CD4-positive, CD25-positive, alpha-beta regulatory T cell (primary cell): ENCODE data around the gene SUGT1. TPM values are rescaled to one million over a fixed set of nuclear protein-coding genes. Genes with fewer than 3 reads are reported as not detected.
"Not testable (repeated sequence)": the region's sequence is repeated elsewhere in the genome, so short reads cannot be mapped to it uniquely, and the experiment has no call there.

Experiments used
- ATAC-seq, 2 donors: fragments of 150-1000 bp; cut with Tn5 transposase; one replicate each; pipeline ENCODE4 v1.10.0; 2021; ENCODE audit warnings: low read depth in 2 of 2, moderate number of reproducible peaks in 2 of 2, moderate library complexity in 1 of 2
- DNase-seq, 3 donors: peaks; one replicate each; pipeline versions ENCODE4 v3.0.0 to v3.0.0-alpha.2; 2012 to 2022; ENCODE audit warnings: mixed read lengths in 1 of 3
- H3K27ac ChIP-seq: one replicate; pipeline ENCODE4 v1.7.0; 2013; ENCODE audit warnings: mild to moderate bottlenecking, low read length; ENCODE audit not compliant: insufficient read depth, poor library complexity, severe bottlenecking
- H3K27me3 ChIP-seq: one replicate; pipeline ENCODE4 v1.7.0; 2013; ENCODE audit warnings: low read length; ENCODE audit not compliant: control insufficient read depth, insufficient read depth
- H3K36me3 ChIP-seq: one replicate; pipeline ENCODE4 v1.7.0; 2013; ENCODE audit warnings: mild to moderate bottlenecking, low read length, moderate library complexity; ENCODE audit not compliant: control insufficient read depth, insufficient read depth
- H3K4me1 ChIP-seq: 2 replicates; pipeline ENCODE4 v1.7.0; 2013; ENCODE audit warnings: mild to moderate bottlenecking, low read length; ENCODE audit not compliant: insufficient read depth, control insufficient read depth, poor library complexity, severe bottlenecking
- H3K4me3 ChIP-seq: one replicate; pipeline ENCODE4 v1.7.0; 2013; ENCODE audit warnings: low read depth, mild to moderate bottlenecking, low read length, moderate library complexity
- H3K9me3 ChIP-seq, 2 experiments: 1 replicate in 1 of 2; 2 replicates in 1 of 2; pipeline ENCODE4 v1.7.0; 2013; ENCODE audit warnings: low read length in 2 of 2, mild to moderate bottlenecking in 1 of 2, moderate library complexity in 1 of 2; ENCODE audit not compliant: control insufficient read depth in 2 of 2
- H3K27ac Mint-ChIP-seq, 3 donors: one replicate each; pipeline ENCODE4 v1.8.0; 2020 to 2022; ENCODE audit warnings: mild to moderate bottlenecking in 3 of 3, mixed read lengths in 3 of 3, moderate library complexity in 2 of 3
- H3K27me3 Mint-ChIP-seq: one replicate; pipeline ENCODE4 v1.8.0; 2022; ENCODE audit warnings: mild to moderate bottlenecking, mixed read lengths
- H3K36me3 Mint-ChIP-seq: one replicate; pipeline ENCODE4 v1.8.0; 2020; ENCODE audit warnings: mixed read lengths
- H3K4me1 Mint-ChIP-seq, 4 donors: one replicate each; pipeline ENCODE4 v1.8.0; 2020 to 2022; ENCODE audit warnings: mixed read lengths in 4 of 4, mild to moderate bottlenecking in 1 of 4
- H3K4me3 Mint-ChIP-seq, 4 donors: one replicate each; pipeline ENCODE4 v1.8.0; 2020 to 2022; ENCODE audit warnings: mild to moderate bottlenecking in 4 of 4, mixed read lengths in 4 of 4, moderate library complexity in 3 of 4
- H3K9me3 Mint-ChIP-seq, 7 donors: one replicate each; pipeline ENCODE4 v1.8.0; 2020 to 2022; ENCODE audit warnings: mixed read lengths in 7 of 7, mild to moderate bottlenecking in 3 of 7, moderate library complexity in 2 of 7
- polyA plus RNA-seq, 4 donors: library from polyadenylated mRNA; unstranded; fragments of 300-500 nt; fragmentation: Illumina TruSeq; gene quantifications; one replicate each; pipeline ENCODE4 v1.2.3, GENCODE V29; 2021
- total RNA-seq: library from RNA; stranded (reverse); gene quantifications from one replicate; pipeline ENCODE4 v1.2.3, GENCODE V29; 2022

The SUGT1 gene
- total and polyA plus RNA-seq, 5 donors from 2014 or later, result 32.7 to 58.6 (median 52.4) TPM

GRCh38 chr13:52703482-52703881, 50.8 kb downstream of the SUGT1 start:
- Histone ChIP-seq H3K36me3 (no peaks in the 10 kb centered on the region), H3K27ac (no peak overlapping the region), H3K27me3 (no peaks in the 10 kb centered on the region), H3K9me3 (no peaks in the 10 kb centered on the region), H3K4me3 (no peak overlapping the region), H3K4me1 (no peaks in the 10 kb centered on the region)
- Mint-ChIP-seq H3K27me3 (no peaks in the 10 kb centered on the region), H3K9me3 (peaks cover 0 to 2% (median 0%) of the 10 kb centered on the region in 7 donors), H3K36me3 (peaks cover 4% of the 10 kb centered on the region), H3K4me3 (no peak overlapping the region), H3K27ac (no peak overlapping the region), H3K4me1 (peaks cover 0 to 5% (median 3%) of the 10 kb centered on the region in 4 donors)
- DNase-seq (no peak), ATAC-seq (no peak)

DNA sequence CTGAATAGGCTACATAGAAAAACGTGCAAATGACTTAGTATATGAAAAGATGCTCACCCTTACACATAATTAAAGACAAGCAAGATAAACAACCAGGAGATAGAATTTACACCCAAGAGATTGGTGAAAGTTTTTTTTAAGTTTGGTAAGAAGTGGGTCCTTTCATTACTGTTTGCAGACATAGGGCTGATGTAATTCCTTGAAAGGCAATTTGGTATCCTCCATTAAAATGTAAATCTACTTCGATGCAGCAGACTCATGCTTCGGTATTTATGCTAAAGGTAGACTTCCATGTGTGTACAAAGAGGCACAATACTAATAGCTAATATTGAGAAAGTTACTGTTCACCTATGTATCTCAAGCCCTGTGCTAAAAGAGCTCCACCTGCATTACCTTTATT, 53.4 kb downstream of the SUGT1 start:
- Histone ChIP-seq H3K36me3 (no peaks in the 10 kb centered on the region), H3K27me3 (no peaks in the 10 kb centered on the region), H3K9me3 (no peaks in the 10 kb centered on the region), H3K4me1 (no peaks in the 10 kb centered on the region), H3K27ac (no peak overlapping the region), H3K4me3 (no peak overlapping the region)
- no peak overlapping the region for H3K27ac Mint-ChIP-seq
- DNase-seq, result no peak
- H3K4me1 Mint-ChIP-seq, result peaks cover 0 to 5% (median 3%) of the 10 kb centered on the region in 4 donors
- H3K9me3 Mint-ChIP-seq, result peaks cover 0 to 2% (median 0%) of the 10 kb centered on the region in 7 donors
- H3K27me3 Mint-ChIP-seq, result peaks cover 8% of the 10 kb centered on the region
- no peaks in the 10 kb centered on the region for H3K36me3 Mint-ChIP-seq
- H3K4me3 Mint-ChIP-seq, result no peak overlapping the region
- no peak for ATAC-seq

- H3K36me3 Mint-ChIP-seq, result no peaks in the 10 kb centered on the region
- Histone ChIP-seq H3K36me3 (no peaks in the 10 kb centered on the region), H3K27me3 (no peaks in the 10 kb centered on the region), H3K4me3 (no peak overlapping the region), H3K9me3 (no peaks in the 10 kb centered on the region), H3K4me1 (no peaks in the 10 kb centered on the region), H3K27ac (no peak overlapping the region)
- peaks cover 8% of the 10 kb centered on the region for H3K27me3 Mint-ChIP-seq
- ATAC-seq (no peak), DNase-seq (no peak)
- no peaks in the 10 kb centered on the region for H3K4me1 Mint-ChIP-seq
- H3K4me3 Mint-ChIP-seq, result no peak overlapping the region
- peaks cover 0 to 2% (median 0%) of the 10 kb centered on the region in 7 donors for H3K9me3 Mint-ChIP-seq
- H3K27ac Mint-ChIP-seq, result no peak overlapping the region
Measured at GRCh38 chr13:52707375-52707774, 54.7 kb downstream of the SUGT1 start.

DNA sequence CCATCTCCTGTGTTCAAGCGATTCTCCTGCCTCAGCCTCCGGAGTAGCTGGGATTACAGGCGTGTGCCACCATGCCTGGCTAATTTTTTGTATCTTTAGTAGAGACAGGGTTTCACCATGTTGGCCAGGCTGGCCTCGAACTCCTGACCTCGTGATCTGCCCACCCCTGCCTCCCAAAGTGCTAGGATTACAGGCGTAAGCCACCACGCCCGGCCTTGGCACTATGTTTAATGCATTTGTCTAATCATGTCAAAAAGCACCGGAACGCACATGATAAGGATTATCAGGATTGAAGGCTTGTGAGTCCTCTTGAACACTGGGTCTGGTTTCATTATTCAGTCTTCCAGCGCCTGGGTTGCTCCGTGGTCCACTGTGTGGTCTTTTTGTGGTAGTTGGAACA, 55.6 kb downstream of the SUGT1 start:
- ATAC-seq, H3K4me1 ChIP-seq, H3K36me3 ChIP-seq, H3K27me3 Mint-ChIP-seq, H3K9me3 Mint-ChIP-seq, H3K4me3 ChIP-seq, DNase-seq, H3K27ac ChIP-seq, H3K27me3 ChIP-seq, H3K4me3 Mint-ChIP-seq, H3K9me3 ChIP-seq, H3K27ac Mint-ChIP-seq, H3K36me3 Mint-ChIP-seq, H3K4me1 Mint-ChIP-seq: not testable (repeated sequence)

GRCh38 chr13:52711286-52711685, 58.6 kb downstream of the SUGT1 start:
- no peak overlapping the region for H3K4me3 Mint-ChIP-seq
- ATAC-seq (no peak), DNase-seq (no peak)
- no peaks in the 10 kb centered on the region for H3K36me3 Mint-ChIP-seq
- H3K27me3 Mint-ChIP-seq, result peaks cover 8% of the 10 kb centered on the region
- Histone ChIP-seq H3K4me3 (no peak overlapping the region), H3K27me3 (no peaks in the 10 kb centered on the region), H3K4me1 (no peaks in the 10 kb centered on the region), H3K36me3 (no peaks in the 10 kb centered on the region), H3K9me3 (no peaks in the 10 kb centered on the region), H3K27ac (no peak overlapping the region)
- peaks cover 0 to 2% (median 0%) of the 10 kb centered on the region in 7 donors for H3K9me3 Mint-ChIP-seq
- H3K27ac Mint-ChIP-seq, result no peak overlapping the region
- no peaks in the 10 kb centered on the region for H3K4me1 Mint-ChIP-seq

GRCh38 chr13:52712385-52712784, 59.7 kb downstream of the SUGT1 start:
- H3K4me3 ChIP-seq, result no peak overlapping the region
- no peaks in the 10 kb centered on the region for H3K4me1 Mint-ChIP-seq
- no peak overlapping the region for H3K27ac ChIP-seq

GRCh38 chr13:52713894-52714293, 61.3 kb downstream of the SUGT1 start:
- peaks cover 12% of the 10 kb centered on the region for H3K27me3 Mint-ChIP-seq
- H3K4me3 Mint-ChIP-seq, result no peak overlapping the region
- H3K9me3 Mint-ChIP-seq, result peaks cover 0 to 11% (median 1%) of the 10 kb centered on the region in 7 donors
- H3K4me3 ChIP-seq, result no peak overlapping the region
- H3K4me1 Mint-ChIP-seq, result no peaks in the 10 kb centered on the region
- no peaks in the 10 kb centered on the region for H3K36me3 ChIP-seq
- no peak overlapping the region for H3K27ac Mint-ChIP-seq
- no peak overlapping the region for H3K27ac ChIP-seq
- H3K27me3 ChIP-seq, result no peaks in the 10 kb centered on the region
- no peak for DNase-seq
- H3K36me3 Mint-ChIP-seq, result no peaks in the 10 kb centered on the region
- no peaks in the 10 kb centered on the region for H3K9me3 ChIP-seq
- no peak for ATAC-seq
- no peaks in the 10 kb centered on the region for H3K4me1 ChIP-seq

More at GRCh38 chr13:52712385-52712784, 59.7 kb downstream of the SUGT1 start:
- H3K36me3 ChIP-seq, result no peaks in the 10 kb centered on the region
- H3K4me1 ChIP-seq, result no peaks in the 10 kb centered on the region
- peaks cover 0 to 2% (median 1%) of the 10 kb centered on the region in 7 donors for H3K9me3 Mint-ChIP-seq
- ATAC-seq (no peak), DNase-seq (no peak)
- H3K27ac Mint-ChIP-seq, result peak overlapping the region in 1 of 3 donors; percentile 26
- H3K9me3 ChIP-seq, result no peaks in the 10 kb centered on the region
- H3K27me3 Mint-ChIP-seq, result peaks cover 13% of the 10 kb centered on the region
- no peaks in the 10 kb centered on the region for H3K27me3 ChIP-seq
- H3K4me3 Mint-ChIP-seq, result no peak overlapping the region
- no peaks in the 10 kb centered on the region for H3K36me3 Mint-ChIP-seq

DNA sequence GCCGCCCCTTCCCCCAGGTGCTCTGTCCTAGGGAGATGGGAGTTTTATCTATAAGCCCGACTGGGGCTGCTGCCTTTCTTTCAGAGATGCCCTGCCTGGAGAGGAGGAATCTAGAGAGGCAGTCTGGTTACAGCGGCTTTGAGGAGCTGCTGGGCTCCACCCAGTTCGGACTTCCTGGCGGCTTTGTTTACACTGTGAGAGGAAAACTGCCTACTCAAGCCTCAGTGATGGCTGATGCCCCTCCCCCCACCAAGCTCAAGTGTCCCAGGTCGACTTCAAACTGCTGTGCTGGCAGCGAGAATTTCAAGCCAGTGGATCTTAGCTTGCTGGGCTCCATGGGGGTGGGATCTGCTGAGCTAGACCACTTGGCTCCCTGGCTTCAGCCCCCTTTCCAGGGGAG, 68.3 kb downstream of the SUGT1 start:
- not testable (repeated sequence) for ATAC-seq, H3K9me3 ChIP-seq, H3K27me3 ChIP-seq, H3K27ac ChIP-seq, H3K4me3 ChIP-seq, H3K4me3 Mint-ChIP-seq, H3K36me3 ChIP-seq, DNase-seq, H3K4me1 ChIP-seq, H3K36me3 Mint-ChIP-seq, H3K4me1 Mint-ChIP-seq, H3K27ac Mint-ChIP-seq
- H3K27me3 Mint-ChIP-seq, result peaks cover 19% of the 10 kb centered on the region
- peaks cover 1 to 21% (median 5%) of the 10 kb centered on the region in 7 donors for H3K9me3 Mint-ChIP-seq
